T-cell (primary cell): Measurements from ENCODE around the gene FAM193B. TPM values are rescaled to one million over a fixed set of nuclear protein-coding genes. Genes with fewer than 3 reads are reported as not detected.

Source experiments
- ATAC-seq, 4 experiments: fragments of 200-7000 bp in 3 of 4; fragments of 150-1000 bp in 1 of 4; cut with Tn5 transposase; replicated peaks in 1 of 4; 1 replicate in 3 of 4; 2 replicates in 1 of 4; pipeline ENCODE4 v1.10.0; 2021; ENCODE audit warnings: moderate library complexity in 3 of 4, mild to moderate bottlenecking in 2 of 4, moderate number of reproducible peaks in 1 of 4
- CTCF ChIA-PET, 2 donors: fragments of 300-600 bp; sonication (Branson Sonifier 250); formaldehyde crosslinking; loops; one replicate each; lab custom pipeline; 2022; ENCODE audit warnings: antibody characterized with exemption in 2 of 2; lab: Charles Lee
- POLR2A ChIA-PET, 2 donors: fragments of 300-600 bp; sonication (Branson Sonifier 250); formaldehyde crosslinking; loops; one replicate each; lab custom pipeline; 2022; ENCODE audit warnings: antibody characterized with exemption in 2 of 2; lab: Charles Lee
- DNase-seq, 35 experiments: peaks; one replicate each; pipeline versions ENCODE4 v3.0.0 to v3.0.0-alpha.2; 2013 to 2023
- H3K27ac ChIP-seq: one replicate; pipeline ENCODE4 v1.5.1; 2013; ENCODE audit warnings: low read length
- H3K27me3 ChIP-seq, 2 experiments: replicated peaks in 1 of 2; 1 replicate in 1 of 2; 2 replicates in 1 of 2; pipeline versions ENCODE4 v1.6.1 to v1.7.0; 2013; ENCODE audit warnings: low read length in 1 of 2, mixed read lengths in 1 of 2; ENCODE audit not compliant: control insufficient read depth in 2 of 2, insufficient read depth in 2 of 2; ENCODE audit errors: extremely low read depth in 1 of 2
- H3K36me3 ChIP-seq, 2 donors: 1 replicate in 1 of 2; 2 replicates in 1 of 2; pipeline versions ENCODE4 v1.6.1 to v1.7.0; 2013; ENCODE audit warnings: low read length in 1 of 2; ENCODE audit not compliant: control insufficient read depth in 2 of 2, insufficient read depth in 1 of 2; ENCODE audit errors: extremely low read depth in 1 of 2
- H3K4me1 ChIP-seq, 2 experiments: 1 replicate in 1 of 2; 2 replicates in 1 of 2; pipeline versions ENCODE4 v1.6.1 to v1.7.0; 2013; ENCODE audit warnings: low read length in 2 of 2, mixed read lengths in 1 of 2; ENCODE audit not compliant: insufficient read depth in 2 of 2, control insufficient read depth in 1 of 2; ENCODE audit errors: extremely low read depth in 1 of 2
- H3K4me3 ChIP-seq, 2 donors: 1 replicate in 1 of 2; 2 replicates in 1 of 2; pipeline versions ENCODE4 v1.5.1 to v1.7.0; 2013; ENCODE audit warnings: mild to moderate bottlenecking in 2 of 2, low read length in 1 of 2, moderate library complexity in 1 of 2; ENCODE audit not compliant: control insufficient read depth in 1 of 2; ENCODE audit errors: extremely low read depth in 1 of 2
- H3K9me3 ChIP-seq: 2 replicates; pipeline ENCODE4 v1.7.0; 2013
- H3K27ac Mint-ChIP-seq, 2 donors: one replicate each; pipeline ENCODE4 v1.8.0; 2020 to 2021; ENCODE audit warnings: mild to moderate bottlenecking in 2 of 2, mixed read lengths in 2 of 2
- H3K27me3 Mint-ChIP-seq, 2 donors: one replicate each; pipeline ENCODE4 v1.8.0; 2021 to 2022; ENCODE audit warnings: mixed read lengths in 2 of 2
- H3K36me3 Mint-ChIP-seq: one replicate; pipeline ENCODE4 v1.8.0; 2021; ENCODE audit warnings: mixed read lengths
- H3K4me1 Mint-ChIP-seq, 3 donors: one replicate each; pipeline ENCODE4 v1.8.0; 2020 to 2022; ENCODE audit warnings: mixed read lengths in 3 of 3, mild to moderate bottlenecking in 1 of 3
- H3K4me3 Mint-ChIP-seq, 3 donors: one replicate each; pipeline ENCODE4 v1.8.0; 2020 to 2022; ENCODE audit warnings: mild to moderate bottlenecking in 3 of 3, mixed read lengths in 3 of 3, moderate library complexity in 3 of 3
- H3K9me3 Mint-ChIP-seq, 3 donors: one replicate each; pipeline ENCODE4 v1.8.0; 2020 to 2022; ENCODE audit warnings: mixed read lengths in 3 of 3
- WGBS: methylation state at CpG from one replicate; pipeline ENCODE4 v1.1.5; 2013; ENCODE audit warnings: missing lambda C conversion rate; ENCODE audit not compliant: insufficient coverage; 5-methylcytosine and 5-hydroxymethylcytosine counted together
- total RNA-seq, 35 experiments: library from RNA in 6 of 35; stranded (reverse) in 6 of 35; fragments of 120-200 nt in 1 of 35; gene quantifications; one replicate each; pipeline versions ENCODE4 v1.2.1 to v1.2.4 and lab custom pipeline; 2013 to 2026

Gene FAM193B
- total RNA-seq, 5 donors from 2014 or later (not counting 1 experiment from before 2014, with no cell fraction given), result 162 to 233 (median 217) TPM

DNA sequence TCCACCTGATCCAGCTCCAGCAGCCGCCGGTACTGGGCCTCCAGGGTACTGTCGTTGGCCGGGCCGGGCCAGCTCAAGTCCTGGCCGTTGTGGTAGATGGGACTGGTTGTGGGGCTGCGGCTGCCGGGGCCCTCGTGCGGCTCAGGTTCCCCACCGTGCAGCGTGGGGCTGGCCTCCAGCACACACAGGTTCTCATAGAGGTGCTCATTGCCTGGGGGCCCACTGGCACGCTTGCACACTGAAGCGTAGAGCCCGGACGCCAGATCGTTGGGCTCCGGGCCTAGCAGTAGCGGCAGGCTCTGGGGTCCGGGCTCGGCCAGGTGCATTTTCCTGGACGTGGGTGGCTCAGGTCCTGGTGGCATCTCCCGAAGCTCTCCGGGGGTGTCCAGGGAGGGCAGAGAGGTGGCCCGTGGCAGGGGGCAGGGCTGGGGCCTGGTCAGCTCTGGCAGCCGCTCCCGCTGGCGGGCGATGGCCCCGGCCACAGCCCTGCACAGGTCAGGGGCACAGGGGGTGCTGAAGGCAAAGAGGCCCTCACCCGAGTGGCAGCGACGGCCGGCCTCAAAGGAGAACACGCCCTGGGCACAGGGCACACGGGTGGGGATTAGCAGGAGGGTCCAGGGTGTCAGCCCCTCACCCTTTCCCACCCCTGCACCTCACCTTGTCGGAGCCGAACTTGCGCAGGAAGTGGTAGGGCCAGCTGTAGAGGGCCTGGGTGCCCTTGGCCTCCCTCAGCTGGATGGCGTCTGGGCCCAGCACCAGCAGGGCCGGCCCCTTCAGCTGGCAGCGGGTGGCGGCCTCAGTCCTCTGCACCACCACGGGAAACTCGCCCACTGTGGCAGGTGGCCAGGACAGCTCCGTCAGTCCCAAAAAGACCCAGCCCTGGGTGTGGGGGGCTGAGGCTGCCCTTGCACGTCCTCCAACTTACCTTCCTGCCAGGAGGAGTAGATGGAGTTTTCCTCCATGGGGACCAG lies 50.0 kb downstream of the FAM193B start:
- H3K36me3 ChIP-seq, result no peaks in the 10 kb centered on the region
- Mint-ChIP-seq H3K27ac (no peak overlapping the region), H3K4me3 (no peak overlapping the region), H3K27me3 (no peaks in the 10 kb centered on the region), H3K9me3 (no peaks in the 10 kb centered on the region), H3K36me3 (no peaks in the 10 kb centered on the region), H3K4me1 (peaks cover 2 to 15% (median 14%) of the 10 kb centered on the region in 3 donors)
- H3K4me1 ChIP-seq, result peaks cover 0 to 14% of the 10 kb centered on the region in 2 experiments
- DNase-seq (no peak), ATAC-seq (no peak)
- H3K4me3 ChIP-seq, result no peak overlapping the region
- POLR2A ChIA-PET, result no interaction called here
- H3K27me3 ChIP-seq, result no peaks in the 10 kb centered on the region
- H3K9me3 ChIP-seq, result no peaks in the 10 kb centered on the region
- 95% methylated on average over 38 of the region's 47 CpGs for WGBS
- H3K27ac ChIP-seq, result no peak overlapping the region
- CTCF ChIA-PET, result interaction anchor here (1.1 to 1.3 kb wide), 2 partner anchors 114 to 120 kb away, joined by 3 read pairs; partner anchors contain the start of gene SLC34A1 (in 1 of the 2)

DNA sequence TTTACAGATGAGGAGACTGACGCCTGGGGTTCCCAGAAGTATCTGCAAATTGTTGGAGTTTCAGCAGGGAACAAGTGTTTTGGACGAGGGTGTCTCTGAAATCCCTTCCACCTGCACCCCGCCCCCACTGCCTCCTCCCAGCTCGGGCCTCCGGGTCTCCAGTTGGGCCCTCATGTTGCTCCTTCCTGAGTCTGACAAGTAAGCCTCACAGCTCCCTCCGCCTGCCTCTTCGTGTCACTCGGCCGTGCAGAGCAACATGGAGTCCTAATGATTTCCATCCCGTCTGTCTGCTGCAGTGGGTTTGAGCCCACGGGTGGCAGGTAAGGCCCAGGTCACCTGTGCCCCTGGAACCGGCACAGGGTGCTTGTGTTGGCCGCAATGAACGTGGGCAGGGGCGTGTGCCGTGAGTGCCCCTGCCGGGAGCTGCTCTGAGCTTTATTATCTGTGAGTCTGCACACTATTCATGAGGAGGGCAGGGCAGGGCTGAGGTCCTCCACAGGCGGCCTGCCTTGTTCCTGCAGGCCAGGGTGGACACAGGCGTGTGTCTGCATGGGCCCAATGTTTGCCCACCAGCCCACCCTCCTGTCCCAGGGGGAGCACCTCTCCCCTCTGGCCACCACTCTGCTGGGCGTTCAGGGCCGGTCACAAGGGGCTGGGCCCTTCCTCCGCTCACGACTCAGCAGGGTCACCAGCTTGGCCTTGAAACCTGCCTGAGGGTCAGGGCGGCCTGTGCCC lies 50.8 kb downstream of the FAM193B start:
- DNase-seq (no peak), ATAC-seq (no peak)
- H3K27ac ChIP-seq, result no peak overlapping the region
- H3K4me3 ChIP-seq, result no peak overlapping the region
- Mint-ChIP-seq H3K27ac (no peak overlapping the region), H3K4me3 (no peak overlapping the region), H3K36me3 (no peaks in the 10 kb centered on the region), H3K9me3 (no peaks in the 10 kb centered on the region), H3K4me1 (peaks cover 6 to 17% (median 11%) of the 10 kb centered on the region in 3 donors), H3K27me3 (no peaks in the 10 kb centered on the region)
- H3K36me3 ChIP-seq, result no peaks in the 10 kb centered on the region
- H3K4me1 ChIP-seq, result peaks cover 0 to 8% of the 10 kb centered on the region in 2 experiments
- ChIA-PET CTCF (interaction anchor here (1.1 to 1.3 kb wide), 2 partner anchors 113 to 120 kb away, joined by 3 read pairs; partner anchors contain the start of gene SLC34A1 (in 1 of the 2)), POLR2A (no interaction called here)
- peaks cover 0 to 2% of the 10 kb centered on the region in 2 experiments for H3K27me3 ChIP-seq
- WGBS, result 86% methylated on average over 23 of the region's 24 CpGs
- H3K9me3 ChIP-seq, result no peaks in the 10 kb centered on the region

DNA sequence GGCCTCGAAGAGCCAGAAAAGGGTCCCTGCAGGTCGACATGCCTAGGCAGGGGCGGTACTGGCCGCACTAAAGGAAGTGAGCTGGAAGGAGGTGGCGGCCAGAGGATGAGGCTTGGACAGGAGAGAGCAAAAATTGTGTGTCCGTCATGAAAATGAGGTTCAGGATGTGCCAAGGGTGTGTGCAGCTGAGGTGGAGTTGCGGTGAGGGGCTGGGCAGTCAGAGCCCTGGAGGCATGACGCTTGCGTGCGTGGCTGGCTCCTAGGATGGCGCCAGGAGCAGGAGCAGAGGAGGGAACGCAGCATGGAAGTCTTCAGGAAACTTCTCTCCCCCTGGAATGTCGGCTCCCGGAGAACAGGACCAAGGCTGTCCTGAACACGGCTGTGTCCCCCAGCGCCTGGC lies 51.5 kb downstream of the FAM193B start:
- no peaks in the 10 kb centered on the region for H3K9me3 Mint-ChIP-seq
- H3K4me3 ChIP-seq, result no peak overlapping the region
- ChIA-PET POLR2A (interaction anchor here in 1 of 2 donors (0.5 kb wide), 1 partner anchor 13 kb away, joined by 6 read pairs; no protein-coding TSS in a partner anchor), CTCF (interaction anchor here (1.0 to 1.5 kb wide), 4 partner anchors 47 to 124 kb away, joined by 3 to 5 read pairs (median 3); partner anchors contain the start of gene SLC34A1 (in 1 of the 2))
- H3K27ac ChIP-seq, result no peak overlapping the region
- H3K4me1 Mint-ChIP-seq, result peaks cover 10 to 21% (median 18%) of the 10 kb centered on the region in 3 donors
- H3K27me3 ChIP-seq, result peaks cover 0 to 6% of the 10 kb centered on the region in 2 experiments
- no peak overlapping the region for H3K4me3 Mint-ChIP-seq
- H3K27me3 Mint-ChIP-seq, result no peaks in the 10 kb centered on the region
- no peaks in the 10 kb centered on the region for H3K36me3 Mint-ChIP-seq
- H3K27ac Mint-ChIP-seq, result no peak overlapping the region
- ATAC-seq (no peak), DNase-seq (no peak)
- no peaks in the 10 kb centered on the region for H3K36me3 ChIP-seq
- H3K4me1 ChIP-seq, result peaks cover 0 to 14% of the 10 kb centered on the region in 2 experiments
- WGBS, result 79% methylated on average over 15 of the region's 16 CpGs
- no peaks in the 10 kb centered on the region for H3K9me3 ChIP-seq

GRCh38 chr5:177501874-177502678 lies 52.3 kb downstream of the FAM193B start:
- no peak for ATAC-seq
- H3K27ac Mint-ChIP-seq, result no peak overlapping the region

DNA sequence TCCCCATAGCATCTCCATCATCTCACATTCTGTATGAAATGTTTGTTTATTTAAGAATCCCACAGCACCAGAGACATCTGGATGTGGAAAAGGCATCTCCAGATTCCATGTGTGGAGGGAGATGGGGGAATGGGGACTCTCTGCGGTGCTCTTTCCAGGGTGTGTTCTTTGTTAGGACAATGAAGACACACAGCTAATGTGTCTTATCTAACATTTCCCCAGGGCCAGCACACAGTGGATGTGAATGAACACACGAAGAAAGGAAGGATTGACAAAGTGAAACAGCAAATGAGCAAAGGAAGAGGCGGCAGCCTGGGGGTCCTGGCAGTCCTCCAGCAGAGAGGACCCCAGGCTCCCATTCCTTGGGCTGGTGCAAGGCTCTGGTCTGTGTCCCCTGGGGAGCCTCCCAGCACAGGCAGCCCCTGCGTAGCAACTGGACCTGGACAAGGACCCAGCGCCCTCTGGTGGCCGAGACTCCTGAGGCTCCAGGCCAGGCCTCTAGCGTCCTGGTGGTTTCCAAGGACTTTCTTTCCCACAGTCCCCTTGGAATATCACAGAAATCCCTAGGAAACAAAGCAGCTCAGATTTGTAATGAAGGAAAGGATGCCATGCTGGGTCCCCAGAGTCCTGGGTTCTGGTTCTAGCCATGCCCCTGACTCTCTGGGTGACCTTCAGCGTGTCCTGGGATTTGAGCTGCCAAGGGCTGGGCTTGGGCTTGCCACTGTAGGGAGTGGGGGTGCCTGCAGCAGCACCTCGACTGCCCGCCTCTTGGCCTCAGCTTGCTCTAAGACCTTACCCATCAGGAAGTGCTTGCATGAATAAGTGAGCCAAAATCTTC lies 53.5 kb downstream of the FAM193B start:
- no peaks in the 10 kb centered on the region for H3K9me3 ChIP-seq
- Mint-ChIP-seq H3K27ac (peak overlapping the region in 1 of 2 donors; percentile 0), H3K9me3 (no peaks in the 10 kb centered on the region), H3K4me1 (peaks cover 17 to 25% (median 25%) of the 10 kb centered on the region in 3 donors), H3K36me3 (no peaks in the 10 kb centered on the region), H3K4me3 (no peak overlapping the region), H3K27me3 (no peaks in the 10 kb centered on the region)
- peak; percentile 41 to 91 (median 76) for DNase-seq
- ChIA-PET CTCF (interaction anchor here (0.6 to 2.8 kb wide), 5 partner anchors 22 to 121 kb away, joined by 3 to 13 read pairs (median 4); no protein-coding TSS in a partner anchor), POLR2A (no interaction called here)
- ATAC-seq, result peak; percentile 22 to 33 (median 26)
- peaks cover 0 to 6% of the 10 kb centered on the region in 2 experiments for H3K27me3 ChIP-seq
- H3K4me3 ChIP-seq, result no peak overlapping the region
- H3K36me3 ChIP-seq, result no peaks in the 10 kb centered on the region
- H3K27ac ChIP-seq, result no peak overlapping the region
- peaks cover 0 to 30% of the 10 kb centered on the region in 2 experiments for H3K4me1 ChIP-seq
- WGBS, result 29% methylated on average over 6 of the region's 10 CpGs

More at GRCh38 chr5:177501874-177502678, 52.3 kb downstream of the FAM193B start:
- Mint-ChIP-seq H3K4me1 (peaks cover 12 to 20% (median 20%) of the 10 kb centered on the region in 3 donors), H3K36me3 (no peaks in the 10 kb centered on the region), H3K4me3 (no peak overlapping the region), H3K27me3 (no peaks in the 10 kb centered on the region), H3K9me3 (no peaks in the 10 kb centered on the region)
- no peak overlapping the region for H3K27ac ChIP-seq
- H3K4me3 ChIP-seq, result no peak overlapping the region
- WGBS, result 56% methylated on average over 7 of the region's 9 CpGs
- ChIA-PET CTCF (interaction anchor here (0.6 to 2.8 kb wide), 6 partner anchors 23 to 499 kb away, joined by 3 to 13 read pairs (median 5); no protein-coding TSS in a partner anchor), POLR2A (interaction anchor here in 1 of 2 donors (0.5 kb wide), 1 partner anchor 12 kb away, joined by 6 read pairs; no protein-coding TSS in a partner anchor)
- H3K9me3 ChIP-seq, result no peaks in the 10 kb centered on the region
- peaks cover 0 to 6% of the 10 kb centered on the region in 2 experiments for H3K27me3 ChIP-seq
- H3K36me3 ChIP-seq, result no peaks in the 10 kb centered on the region
- peaks cover 0 to 18% of the 10 kb centered on the region in 2 experiments for H3K4me1 ChIP-seq
- DNase-seq, result no peak
